IMR-90 (cell line): ENCODE measurements around the gene MYO1D. TPM values are rescaled to one million over a fixed set of nuclear protein-coding genes. Genes with fewer than 3 reads are reported as not detected.

Source experiments
- ATAC-seq: fragments of 200-7000 bp; cut with Tn5 transposase; 2 replicates; pipeline ENCODE4 v1.9.1; 2020; ENCODE audit warnings: low read depth, mild to moderate bottlenecking, moderate library complexity
- BruUV-seq: library from RNA; stranded (reverse); fragments of 400-500 nt; replicated peaks from 2 replicates; lab custom pipeline; 2021; lab: Mats Ljungman, UMichigan
- CTCF ChIA-PET: fragments of 300-600 bp; formaldehyde crosslinking; extraction: SDS; loops from one replicate; lab custom pipeline; 2021; ENCODE audit warnings: antibody characterized with exemption; lab: Yijun Ruan, JAX
- POLR2A ChIA-PET: fragments of 300-600 bp; sonication (Branson Sonifier 250); formaldehyde crosslinking; loops from one replicate; lab custom pipeline; 2022; ENCODE audit warnings: antibody characterized with exemption; ENCODE audit not compliant: unreplicated experiment; lab: Charles Lee
- DNase-seq: peaks from one replicate; pipeline ENCODE4 v3.0.0; 2013
- H2AFZ ChIP-seq: replicated peaks from 2 replicates; pipeline ENCODE3; 2013; ENCODE audit warnings: low read length, mild to moderate bottlenecking; ENCODE audit not compliant: poor library complexity
- H2AK5ac ChIP-seq: 2 replicates; pipeline ENCODE4 v1.6.1; 2013; ENCODE audit warnings: low read depth, low read length, inconsistent platforms
- H2AK9ac ChIP-seq: replicated peaks from 2 replicates; pipeline ENCODE3; 2013; ENCODE audit warnings: mild to moderate bottlenecking, low read depth, low read length, moderate library complexity; ENCODE audit not compliant: poor library complexity
- H2BK120ac ChIP-seq: 2 replicates; pipeline ENCODE4 v1.6.1; 2013; ENCODE audit warnings: low read depth, low read length, inconsistent platforms
- H2BK15ac ChIP-seq: 3 replicates; pipeline ENCODE4 v1.6.1; 2013; ENCODE audit warnings: low read depth, low read length, inconsistent platforms
- H2BK20ac ChIP-seq: 2 replicates; pipeline ENCODE4 v1.6.1; 2013; ENCODE audit warnings: low read depth, mild to moderate bottlenecking, inconsistent platforms, low read length, moderate library complexity
- H2BK5ac ChIP-seq: 2 replicates; pipeline ENCODE4 v1.6.1; 2013; ENCODE audit warnings: mild to moderate bottlenecking, low read depth, low read length, inconsistent platforms; ENCODE audit not compliant: poor library complexity, severe bottlenecking
- H3K14ac ChIP-seq: replicated peaks from 2 replicates; pipeline ENCODE4 v1.6.1; 2013; ENCODE audit warnings: low read depth, low read length, inconsistent platforms
- H3K18ac ChIP-seq: 2 replicates; pipeline ENCODE4 v1.6.1; 2013; ENCODE audit warnings: low read depth, low read length, control low read depth
- H3K23ac ChIP-seq: 2 replicates; pipeline ENCODE4 v1.6.1; 2013; ENCODE audit warnings: low read depth, low read length, inconsistent platforms
- H3K27ac ChIP-seq: 2 replicates; pipeline ENCODE4 v1.5.1; 2013; ENCODE audit warnings: mild to moderate bottlenecking, control low read depth, low read length; ENCODE audit not compliant: insufficient read depth
- H3K27me3 ChIP-seq: 2 replicates; pipeline ENCODE4 v1.6.1; 2013; ENCODE audit warnings: low read length; ENCODE audit not compliant: control insufficient read depth, insufficient read depth
- H3K36me3 ChIP-seq: 2 replicates; pipeline ENCODE4 v1.6.1; 2013; ENCODE audit warnings: low read length, mixed read lengths; ENCODE audit not compliant: control insufficient read depth, insufficient read depth
- H3K4ac ChIP-seq: 2 replicates; pipeline ENCODE4 v1.6.1; 2013; ENCODE audit warnings: low read depth, low read length, inconsistent platforms
- H3K4me1 ChIP-seq: 2 replicates; pipeline ENCODE4 v1.6.1; 2013; ENCODE audit warnings: low read length, mixed read lengths; ENCODE audit not compliant: control insufficient read depth, insufficient read depth
- H3K4me2 ChIP-seq: 2 replicates; pipeline ENCODE4 v1.6.1; 2013; ENCODE audit warnings: low read depth, mild to moderate bottlenecking, control low read depth, low read length, moderate library complexity
- H3K4me3 ChIP-seq: 2 replicates; pipeline ENCODE4 v1.5.1; 2013; ENCODE audit warnings: low read depth, mild to moderate bottlenecking, control low read depth, low read length, moderate library complexity; ENCODE audit not compliant: insufficient read depth
- H3K56ac ChIP-seq: 2 replicates; pipeline ENCODE4 v1.6.1; 2013; ENCODE audit warnings: low read length, inconsistent platforms; ENCODE audit not compliant: insufficient read depth; ENCODE audit errors: extremely low read depth
- H3K79me1 ChIP-seq, 2 experiments: 2 replicates each; pipeline ENCODE4 v1.6.1; 2013; ENCODE audit warnings: low read length in 2 of 2, inconsistent platforms in 1 of 2, low read depth in 1 of 2
- H3K9ac ChIP-seq: 2 replicates; pipeline ENCODE4 v1.6.1; 2013; ENCODE audit warnings: low read depth, low read length, control low read depth
- H3K9me1 ChIP-seq: 2 replicates; pipeline ENCODE4 v1.6.1; 2013; ENCODE audit warnings: low read length, inconsistent platforms; ENCODE audit not compliant: insufficient read depth
- H3K9me3 ChIP-seq: 2 replicates; pipeline ENCODE4 v1.6.1; 2013; ENCODE audit warnings: low read length; ENCODE audit not compliant: control insufficient read depth, insufficient read depth
- H4K20me1 ChIP-seq: 2 replicates; pipeline ENCODE4 v1.6.1; 2013; ENCODE audit warnings: low read length, inconsistent platforms; ENCODE audit not compliant: insufficient read depth
- H4K5ac ChIP-seq: 2 replicates; pipeline ENCODE4 v1.6.1; 2013; ENCODE audit warnings: mild to moderate bottlenecking, low read depth, low read length, control low read depth
- H4K8ac ChIP-seq, 2 experiments: 2 replicates each; pipeline ENCODE4 v1.6.1; 2013; ENCODE audit warnings: low read depth in 2 of 2, low read length in 2 of 2, control low read depth in 1 of 2, inconsistent platforms in 1 of 2
- H4K91ac ChIP-seq: 2 replicates; pipeline ENCODE4 v1.6.1; 2013; ENCODE audit warnings: low read depth, low read length, inconsistent platforms; ENCODE audit not compliant: insufficient read depth
- BHLHE40 ChIP-seq: fragments of 150-350 bp; IDR thresholded peaks from 2 replicates; pipeline ENCODE4 v1.6.1; 2016; ENCODE audit warnings: mild to moderate bottlenecking, low read depth, low read length
- CEBPB ChIP-seq: IDR thresholded peaks from 2 replicates; pipeline ENCODE4 v1.6.1; 2012; ENCODE audit warnings: low read depth, low read length, improper control_type of control experiment
- CHD1 ChIP-seq: IDR thresholded peaks from 2 replicates; pipeline ENCODE4 v1.6.1; 2012; ENCODE audit warnings: low read depth, low read length, improper control_type of control experiment
- CTCF ChIP-seq: conservative IDR thresholded peaks from 2 replicates; pipeline ENCODE4 v1.5.1; 2012; ENCODE audit warnings: mild to moderate bottlenecking, low read depth, low read length, improper control_type of control experiment
- ELK1 ChIP-seq: fragments of 150-350 bp; IDR thresholded peaks from 2 replicates; pipeline ENCODE4 v1.6.1; 2016; ENCODE audit warnings: low read depth, mild to moderate bottlenecking, low read length, moderate library complexity, borderline replicate concordance
- FOS ChIP-seq: fragments of 150-350 bp; IDR thresholded peaks from 2 replicates; pipeline ENCODE4 v1.6.1; 2016; ENCODE audit warnings: low read depth, low read length
- MAFK ChIP-seq: IDR thresholded peaks from 2 replicates; pipeline ENCODE4 v1.6.1; 2012; ENCODE audit warnings: low read depth, low read length, improper control_type of control experiment
- MAZ ChIP-seq: IDR thresholded peaks from 2 replicates; pipeline ENCODE4 v1.6.1; 2012; ENCODE audit warnings: low read depth, mild to moderate bottlenecking, low read length, improper control_type of control experiment, moderate library complexity, borderline replicate concordance
- MXI1 ChIP-seq: IDR thresholded peaks from 2 replicates; pipeline ENCODE4 v1.6.1; 2012; ENCODE audit warnings: low read depth, mild to moderate bottlenecking, low read length, moderate library complexity, borderline replicate concordance
- NFE2L2 ChIP-seq: fragments of 150-350 bp; IDR thresholded peaks from 2 replicates; pipeline ENCODE4 v1.6.1; 2016; ENCODE audit warnings: low read depth, mild to moderate bottlenecking, low read length
- POLR2A ChIP-seq: IDR thresholded peaks from 2 replicates; pipeline ENCODE4 v1.6.1; 2012; ENCODE audit warnings: mild to moderate bottlenecking, low read depth, low read length
- RAD21 ChIP-seq: IDR thresholded peaks from 2 replicates; pipeline ENCODE4 v1.6.1; 2012; ENCODE audit warnings: low read length, improper control_type of control experiment
- RCOR1 ChIP-seq: IDR thresholded peaks from 2 replicates; pipeline ENCODE4 v1.6.1; 2012; ENCODE audit warnings: mild to moderate bottlenecking, low read length, improper control_type of control experiment; ENCODE audit not compliant: insufficient replicate concordance
- RFX5 ChIP-seq: IDR thresholded peaks from 2 replicates; pipeline ENCODE4 v1.8.0; 2012; ENCODE audit warnings: low read depth, mild to moderate bottlenecking, low read length, moderate library complexity
- SMC3 ChIP-seq: fragments of 150-350 bp; IDR thresholded peaks from 2 replicates; pipeline ENCODE4 v1.6.1; 2016; ENCODE audit warnings: low read depth, mild to moderate bottlenecking, antibody characterized with exemption, low read length, moderate library complexity
- USF2 ChIP-seq: fragments of 150-350 bp; IDR thresholded peaks from 2 replicates; pipeline ENCODE4 v1.6.1; 2017; ENCODE audit warnings: mild to moderate bottlenecking, antibody characterized with exemption, low read length, low read depth
- WGBS, 2 experiments: methylation state at CpG; one replicate each; pipeline versions ENCODE4 v1.1.5 to v1.1.7; 2013; ENCODE audit warnings: missing lambda C conversion rate in 2 of 2; ENCODE audit not compliant: insufficient read length in 1 of 2; ENCODE audit errors: extremely low coverage in 2 of 2; 5-methylcytosine and 5-hydroxymethylcytosine counted together
- dilution Hi-C: fragments of 300-500 bp; cut with HindIII; formaldehyde crosslinking; loops from one replicate; pipeline ENCODE4 v1.14.3; 2018; ENCODE audit warnings: low sequenced_read_pairs; ENCODE audit not compliant: unreplicated experiment
- in situ Hi-C: fragments of 300-500 bp; cut with MboI; formaldehyde crosslinking; loops from 3 replicates; pipeline ENCODE4 v1.14.3; 2019; ENCODE audit warnings: low sequenced_read_pairs, inconsistent platforms, mixed read lengths
- intact Hi-C: fragments of 100-400 bp; cut with micrococcal nuclease; formaldehyde crosslinking; loops from 2 replicates; pipeline ENCODE4 v1.10.0; 2022
- polyA plus RNA-seq, 3 experiments: library from polyadenylated mRNA; depleted of rRNA; stranded (reverse); fragments of >200 nt; gene quantifications; 2 replicates each; pipeline ENCODE4 v1.2.3, GENCODE V29; 2012; ENCODE audit warnings: low replicate concordance in 1 of 3
- total RNA-seq: library from RNA; depleted of rRNA; stranded (reverse); fragments of >200 nt; gene quantifications from 2 replicates; pipeline ENCODE4 v1.2.3, GENCODE V29; 2012

The MYO1D gene
- total and polyA plus RNA-seq, 2 of the 4 experiments (the other 2 are of a cell fraction) = 0.63 to 0.90 TPM

- intact Hi-C loops = loop anchor here (1.0 to 2.0 kb wide), 7 partner anchors 94 to 968 kb away; partner anchors contain the start of genes ASIC2 and MYO1D
- no peak overlapping the region for H4K5ac ChIP-seq
Observed at GRCh38 chr17:32783602-32784001, 93.3 kb downstream of the MYO1D start.

More at GRCh38 chr17:32783602-32784001, 93.3 kb downstream of the MYO1D start:
- Histone ChIP-seq H3K4ac (no peak overlapping the region), H3K79me1 (no peaks in the 10 kb centered on the region), H3K4me3 (no peak overlapping the region), H2BK5ac (no peak overlapping the region), H4K91ac (no peak overlapping the region), H3K56ac (no peak overlapping the region), H3K4me1 (no peaks in the 10 kb centered on the region), H3K27me3 (no peaks in the 10 kb centered on the region), H2AK9ac (no peak overlapping the region), H3K4me2 (no peak overlapping the region), H3K9me3 (no peaks in the 10 kb centered on the region), H2AFZ (no peak overlapping the region), H3K36me3 (no peaks in the 10 kb centered on the region), H3K18ac (no peak overlapping the region), H2AK5ac (no peak overlapping the region), H3K14ac (no peak overlapping the region), H2BK120ac (no peak overlapping the region), H4K20me1 (no peaks in the 10 kb centered on the region), H3K9ac (no peak overlapping the region), H4K8ac (no peak overlapping the region), H3K23ac (no peak overlapping the region), H2BK20ac (no peak overlapping the region), H3K27ac (no peak overlapping the region), H3K9me1 (no peaks in the 10 kb centered on the region), H2BK15ac (no peak overlapping the region)
- DNase-seq (peak; percentile 66), ATAC-seq (peak; percentile 88)
- dilution Hi-C loops (no loop called here), in situ Hi-C loops (loop anchor here (10.0 to 25.0 kb wide), 3 partner anchors 129 to 979 kb away; partner anchors contain the start of gene SPACA3)
- BruUV-seq = no TSS peak
- no peak for TF ChIP-seq MXI1
- peak; percentile 87 for TF ChIP-seq CTCF
- no peak for TF ChIP-seq CEBPB
- TF ChIP-seq SMC3 = peak; percentile 63
- no peak for TF ChIP-seq RFX5
- TF ChIP-seq ELK1 = no peak
- TF ChIP-seq CHD1 = no peak
- peak; percentile 83 for TF ChIP-seq RAD21
- no peak for TF ChIP-seq RCOR1
- no peak for TF ChIP-seq MAFK
- no peak for TF ChIP-seq USF2
- no peak for TF ChIP-seq FOS
- TF ChIP-seq MAZ = no peak
- no peak for TF ChIP-seq NFE2L2
- TF ChIP-seq POLR2A = 0 out of 2 replicates have a peak, but pooled peaks have one; percentile 35
- TF ChIP-seq BHLHE40 = no peak
- ChIA-PET POLR2A (interaction anchor here (0.6 kb wide), 1 partner anchor 433 kb away, joined by 4 read pairs; no protein-coding TSS in a partner anchor), CTCF (interaction anchor here (0.6 to 2.4 kb wide), 12 partner anchors 13 to 363 kb away, joined by 3 to 11 read pairs (median 4); partner anchors contain the start of gene MYO1D)
- no CpG with 5 or more reads among the region's 3 CpGs for WGBS, 2 experiments
